ENCODE results near the gene STEAP1B. TPM values are rescaled to one million over a fixed set of nuclear protein-coding genes. Genes with fewer than 3 reads are reported as not detected.

The STEAP1B gene
- total and polyA plus RNA-seq, 2 donors (not counting 3 experiments of a cell fraction or from before 2014, with no cell fraction given), result 32.2 to 46.1 TPM

DNA sequence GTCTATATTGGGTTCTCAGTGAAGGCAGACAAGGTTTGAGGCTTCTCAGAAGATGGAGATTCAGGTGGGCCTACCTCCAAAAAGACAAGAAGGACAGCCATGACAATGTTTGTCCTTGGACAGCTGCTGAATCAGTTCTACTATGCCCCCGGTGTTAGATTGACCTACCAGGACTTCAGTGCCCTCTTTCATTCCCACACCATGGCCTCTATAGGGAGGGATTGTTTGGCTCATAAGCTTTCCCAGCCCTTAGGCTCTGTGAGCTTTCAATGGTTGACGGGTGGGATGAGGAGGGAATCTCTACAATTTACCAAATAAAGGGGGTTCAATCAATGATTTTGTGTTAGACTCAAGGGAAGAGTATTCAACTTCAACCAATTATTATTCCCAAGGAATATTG, 119.7 kb downstream of the STEAP1B start:
- no peaks in the 10 kb centered on the region for H4K20me1 ChIP-seq (replicated peaks; ENCODE audit: control insufficient read depth, extremely low read depth, insufficient read depth, low read length)
- no peaks in the 10 kb centered on the region for H3K79me2 ChIP-seq (ENCODE audit: control insufficient read depth, insufficient read depth, low read length)
- no TSS peak for BruUV-seq (replicated peaks)
- no peak overlapping the region for H3K27ac ChIP-seq (ENCODE audit: insufficient read depth, low read depth, low read length)
- no peak overlapping the region for H3K9ac ChIP-seq (replicated peaks; ENCODE audit: extremely low read depth, insufficient read depth, low read length)
- DNase-seq (ENCODE audit: low read depth, low spot score) (no peak), FAIRE-seq (no peak)
- no peak overlapping the region for H2AFZ ChIP-seq (ENCODE audit: low read depth, low read length)
- ChIA-PET POLR2A (interaction anchor here (1.0 kb wide), 1 partner anchor 66 kb away, joined by 9 read pairs; no protein-coding TSS in a partner anchor), CTCF (no interaction called here)
- intact Hi-C loops (cut with micrococcal nuclease), result no loop called here
- no peaks in the 10 kb centered on the region for H3K36me3 ChIP-seq (ENCODE audit: control insufficient read depth in 2 of 2, extremely low read depth in 1 of 2, insufficient read depth in 2 of 2, low read length in 2 of 2)
- TF ChIP-seq EZH2 (IDR thresholded peaks at IDR 0.05; ENCODE audit: borderline replicate concordance, low read depth, low read length, severe bottlenecking) (no peak), MYC (IDR thresholded peaks at IDR 0.05; ENCODE audit: low read depth, low read length) (no peak), FOS (IDR thresholded peaks at IDR 0.05; ENCODE audit: borderline replicate concordance, insufficient read depth, low read length) (no peak), JUN (IDR thresholded peaks at IDR 0.05; ENCODE audit: borderline replicate concordance, insufficient read depth, insufficient read length, low read depth) (no peak), GATA2 (IDR thresholded peaks at IDR 0.05; ENCODE audit: insufficient read depth, insufficient read length, low read depth, low read length) (no peak), POLR2AphosphoS5 (IDR thresholded peaks at IDR 0.05; ENCODE audit: insufficient read depth, low read depth, low read length) (no peak), POLR2A (IDR thresholded peaks at IDR 0.05; ENCODE audit: low read depth, low read length) (no peak)
- TF ChIP-seq, protein P1, sequence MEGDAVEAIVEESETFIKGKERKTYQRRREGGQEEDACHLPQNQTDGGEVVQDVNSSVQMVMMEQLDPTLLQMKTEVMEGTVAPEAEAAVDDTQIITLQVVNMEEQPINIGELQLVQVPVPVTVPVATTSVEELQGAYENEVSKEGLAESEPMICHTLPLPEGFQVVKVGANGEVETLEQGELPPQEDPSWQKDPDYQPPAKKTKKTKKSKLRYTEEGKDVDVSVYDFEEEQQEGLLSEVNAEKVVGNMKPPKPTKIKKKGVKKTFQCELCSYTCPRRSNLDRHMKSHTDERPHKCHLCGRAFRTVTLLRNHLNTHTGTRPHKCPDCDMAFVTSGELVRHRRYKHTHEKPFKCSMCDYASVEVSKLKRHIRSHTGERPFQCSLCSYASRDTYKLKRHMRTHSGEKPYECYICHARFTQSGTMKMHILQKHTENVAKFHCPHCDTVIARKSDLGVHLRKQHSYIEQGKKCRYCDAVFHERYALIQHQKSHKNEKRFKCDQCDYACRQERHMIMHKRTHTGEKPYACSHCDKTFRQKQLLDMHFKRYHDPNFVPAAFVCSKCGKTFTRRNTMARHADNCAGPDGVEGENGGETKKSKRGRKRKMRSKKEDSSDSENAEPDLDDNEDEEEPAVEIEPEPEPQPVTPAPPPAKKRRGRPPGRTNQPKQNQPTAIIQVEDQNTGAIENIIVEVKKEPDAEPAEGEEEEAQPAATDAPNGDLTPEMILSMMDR (IDR thresholded peaks at IDR 0.05; ENCODE audit: extremely low read depth in 1 of 2, insufficient read depth in 1 of 2, low read depth in 1 of 2, low read length in 2 of 2), result no peak
- TF ChIP-seq, protein P2, sequence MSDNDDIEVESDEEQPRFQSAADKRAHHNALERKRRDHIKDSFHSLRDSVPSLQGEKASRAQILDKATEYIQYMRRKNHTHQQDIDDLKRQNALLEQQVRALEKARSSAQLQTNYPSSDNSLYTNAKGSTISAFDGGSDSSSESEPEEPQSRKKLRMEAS (IDR thresholded peaks at IDR 0.05; ENCODE audit: insufficient read depth, insufficient read length), result no peak
- no peak overlapping the region for H3K4me2 ChIP-seq (ENCODE audit: insufficient read depth, low read length)
- no peaks in the 10 kb centered on the region for H3K9me3 ChIP-seq (replicated peaks; ENCODE audit: control insufficient read depth, insufficient read depth, low read length)
- dilution Hi-C loops (cut with MboI; ENCODE audit: extremely low pct_ligation_motif_present, low sequenced_read_pairs), result no loop called here
- H3K9me1 ChIP-seq (replicated peaks; ENCODE audit: control insufficient read depth, extremely low read depth, insufficient read depth, low read length), result no peaks in the 10 kb centered on the region
- H3K4me1 ChIP-seq (ENCODE audit: control insufficient read depth, extremely low read depth, insufficient read depth, low read length), result no peaks in the 10 kb centered on the region
- no peaks in the 10 kb centered on the region for H3K27me3 ChIP-seq (ENCODE audit: control insufficient read depth in 2 of 2, insufficient read depth in 2 of 2, low read length in 2 of 2)
- H3K4me3 ChIP-seq (replicated peaks in 1 of 3; ENCODE audit: insufficient read depth in 1 of 3, low read depth in 1 of 3, low read length in 3 of 3), result no peak overlapping the region
